ENCODE data around the gene ZC3H12D.
"Not testable (repeated sequence)": the region's sequence is repeated elsewhere in the genome, so short reads cannot be mapped to it uniquely, and the experiment has no call there.

ZC3H12D gene

DNA sequence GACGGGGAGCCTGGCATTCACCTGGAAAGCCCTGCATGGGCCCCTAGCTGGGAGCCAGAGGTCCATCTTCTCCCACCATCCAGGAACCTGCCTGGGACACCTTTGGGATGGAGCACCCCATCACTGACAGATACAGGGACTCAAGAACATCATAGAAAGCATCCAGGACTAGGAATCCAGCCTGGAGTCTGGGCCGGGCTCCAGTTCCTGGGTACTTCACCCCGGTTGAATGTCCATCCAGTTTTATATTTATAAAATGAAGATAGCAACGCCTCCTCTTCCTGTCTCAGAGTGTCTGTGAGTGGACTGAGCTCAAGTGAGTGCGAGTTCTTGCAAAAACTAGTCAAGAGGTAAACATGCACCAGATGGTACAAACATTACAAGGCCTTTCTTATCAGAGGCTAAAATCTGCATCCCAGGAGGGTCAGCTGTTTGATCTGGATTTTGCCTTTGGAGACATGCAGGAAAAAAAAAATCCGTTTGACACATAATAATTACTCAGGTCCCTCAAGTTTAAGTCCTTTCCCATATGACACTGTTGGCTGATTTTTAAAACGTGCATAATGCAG, 27.4 kb downstream of the ZC3H12D start:
- DNase-seq, result no peak

DNA sequence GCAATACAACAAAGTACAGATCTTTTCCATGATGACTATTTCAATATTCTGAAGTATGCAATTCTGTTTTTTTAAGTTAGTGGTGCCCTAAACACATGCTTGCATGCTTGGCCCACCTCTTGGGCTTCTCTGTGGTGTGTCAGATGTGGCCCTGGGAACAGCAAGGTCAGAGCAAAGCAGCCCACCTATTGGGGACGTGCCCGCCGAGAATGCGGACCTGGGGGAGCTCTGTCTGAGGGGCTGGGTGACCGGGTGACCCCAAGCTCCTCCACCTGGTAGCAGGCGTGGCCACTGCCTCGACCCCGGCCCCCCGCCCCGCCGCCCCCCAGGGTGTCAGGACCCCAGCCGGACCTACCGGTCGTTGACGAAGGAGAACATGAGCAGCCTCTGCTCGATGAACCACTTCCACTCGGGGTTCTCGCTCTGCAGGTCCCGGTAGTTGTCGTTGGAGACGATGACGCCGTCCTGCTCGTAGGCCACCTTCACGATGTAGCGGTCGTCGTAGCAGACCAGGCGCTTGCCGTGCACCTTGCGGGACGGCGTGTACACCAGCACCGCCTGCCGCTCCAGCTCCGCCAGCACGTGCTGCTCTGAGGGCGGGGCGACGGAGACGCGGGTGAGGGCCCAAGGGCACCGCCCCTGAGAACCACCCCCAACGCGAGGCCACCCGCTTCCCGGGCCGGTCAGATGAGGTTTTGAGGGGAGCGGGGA, 28.3 kb downstream of the ZC3H12D start:
- no peak for DNase-seq

DNA sequence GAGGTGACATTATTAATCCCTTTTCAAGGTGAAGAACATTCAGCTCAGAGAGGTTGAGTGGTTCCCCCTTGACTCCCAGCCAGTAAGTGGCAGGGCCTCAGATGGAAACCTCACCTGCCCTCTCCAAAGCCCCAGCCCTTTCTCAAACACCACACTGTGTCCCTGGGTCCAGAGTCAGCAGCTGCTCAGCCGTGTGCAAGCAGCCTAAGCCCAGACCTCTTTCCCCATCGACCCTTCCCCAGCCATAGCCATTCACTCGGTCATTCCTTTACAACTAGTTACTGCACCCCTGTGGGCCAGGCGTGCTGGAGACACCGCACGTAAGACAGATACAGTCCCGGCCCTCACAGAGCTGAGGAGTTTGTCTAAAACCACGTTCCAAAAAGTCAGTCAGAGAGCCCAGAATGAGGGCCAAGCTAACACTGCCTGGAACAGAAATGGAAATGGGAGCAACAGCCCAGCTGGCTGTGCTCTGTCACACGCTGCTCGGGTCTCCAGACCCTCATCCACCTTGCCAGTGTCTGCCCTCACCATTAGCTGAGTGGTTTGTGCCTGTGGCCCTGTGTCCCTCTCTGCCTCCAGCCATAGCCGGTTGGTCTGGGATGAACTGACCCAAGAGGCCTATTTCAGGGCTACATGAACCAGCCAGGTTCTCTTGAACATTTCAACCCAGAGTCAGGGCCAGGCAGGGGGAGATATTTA, 29.6 kb downstream of the ZC3H12D start:
- no peak for DNase-seq

DNA sequence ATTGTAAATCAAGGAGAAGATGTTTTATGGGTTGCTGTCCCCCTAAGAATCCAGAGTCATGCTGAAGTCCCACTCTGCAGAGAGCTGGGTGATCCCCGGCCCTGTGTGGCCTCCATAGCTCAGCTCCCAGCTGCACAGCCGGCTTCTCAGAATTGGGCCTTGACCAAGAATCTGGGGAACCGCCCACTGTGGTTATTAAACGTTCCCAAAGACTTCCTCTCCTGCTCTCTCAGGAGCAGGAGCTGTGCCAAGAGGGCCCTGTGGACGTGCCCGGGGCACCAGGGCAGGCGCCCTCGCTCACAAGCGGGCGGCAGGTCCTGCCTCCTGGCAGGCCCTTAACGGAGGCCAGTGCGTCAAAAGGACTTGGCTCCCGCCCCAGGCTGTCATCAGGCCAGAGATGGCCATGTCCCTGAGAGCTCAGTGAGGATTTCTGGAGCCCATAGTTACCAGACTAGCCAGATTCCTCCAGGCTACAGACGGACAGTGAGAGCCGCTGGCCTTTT, 30.4 kb downstream of the ZC3H12D start:
- DNase-seq, result no peak

DNA sequence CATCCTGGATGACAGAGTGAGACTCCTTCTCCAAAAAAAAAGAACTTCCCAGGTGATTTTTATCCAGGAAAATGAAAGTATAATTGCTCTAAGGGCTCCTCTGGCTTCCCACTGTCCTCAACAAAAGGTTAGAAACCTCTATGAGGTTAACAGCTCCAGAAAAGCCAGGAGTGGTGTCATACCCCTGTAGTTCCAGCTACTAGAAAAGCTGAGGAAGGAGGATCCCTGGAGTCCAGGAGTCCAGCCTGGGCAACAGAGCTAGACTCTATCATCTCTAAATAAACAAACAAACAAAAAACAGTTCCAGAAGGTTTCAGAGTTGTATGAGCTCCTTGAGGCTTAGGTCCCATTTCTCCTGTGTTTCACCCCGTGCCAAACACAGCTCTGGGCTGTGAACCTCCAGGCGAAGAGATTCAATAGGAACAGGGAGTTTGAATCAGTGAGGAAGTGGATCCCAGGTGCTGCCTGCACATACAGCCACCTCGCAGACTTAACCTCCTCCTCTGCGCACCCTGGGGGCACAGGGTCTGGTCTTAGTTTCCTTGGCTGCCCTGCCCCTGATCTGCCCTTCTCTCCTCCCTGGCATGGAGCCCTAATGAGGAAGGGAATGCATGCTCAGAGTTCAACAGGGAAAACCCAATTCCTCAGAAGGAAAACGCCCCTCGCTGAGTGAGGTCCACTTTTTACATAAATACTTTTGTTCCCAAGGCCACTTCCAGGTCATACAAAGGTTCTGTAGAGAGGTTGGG, 31.0 kb downstream of the ZC3H12D start:
- no peak for DNase-seq

DNA sequence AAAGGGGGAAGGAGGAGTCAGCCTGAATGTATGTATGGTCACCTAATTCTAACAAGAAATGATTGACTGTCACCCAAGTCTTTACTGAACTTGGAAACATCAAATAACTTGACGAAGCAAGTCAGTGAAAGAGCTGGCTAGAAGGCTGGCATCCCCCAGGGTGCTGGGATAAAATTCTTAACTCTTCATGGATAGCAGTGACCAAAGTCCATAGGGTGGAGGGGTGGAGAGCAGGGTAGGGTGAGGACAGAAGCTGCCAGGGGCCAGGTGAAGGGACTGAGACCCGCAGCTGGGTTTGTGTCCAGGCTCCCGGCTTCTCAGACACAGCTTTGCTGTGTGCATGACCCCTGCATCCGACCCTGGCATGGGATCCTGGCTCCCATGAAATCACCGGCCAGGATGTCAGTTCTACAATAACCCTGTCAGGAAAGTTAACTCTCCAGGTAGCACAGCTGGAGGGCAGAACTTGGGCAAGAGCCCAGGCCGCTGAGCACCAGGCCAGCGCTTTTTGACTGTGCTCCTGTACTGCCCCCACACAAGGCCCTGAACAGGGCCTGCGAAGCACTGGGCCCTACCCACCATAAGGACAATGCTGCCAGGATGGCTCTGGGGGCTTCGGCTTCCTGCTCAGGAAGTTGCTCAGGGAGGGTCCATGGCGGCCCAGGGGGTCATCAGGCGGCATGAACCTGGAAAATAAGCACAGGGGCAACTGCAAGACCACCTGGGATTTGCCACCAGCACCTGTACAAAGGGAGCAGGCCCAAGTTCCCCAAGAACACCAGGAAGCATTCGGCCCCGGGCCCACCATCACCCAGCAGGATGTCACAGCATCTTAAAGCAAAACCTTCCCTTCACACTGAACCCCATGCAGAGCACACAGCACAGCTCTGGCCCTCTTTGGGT, 32.5 kb downstream of the ZC3H12D start:
- no peak for DNase-seq

DNA sequence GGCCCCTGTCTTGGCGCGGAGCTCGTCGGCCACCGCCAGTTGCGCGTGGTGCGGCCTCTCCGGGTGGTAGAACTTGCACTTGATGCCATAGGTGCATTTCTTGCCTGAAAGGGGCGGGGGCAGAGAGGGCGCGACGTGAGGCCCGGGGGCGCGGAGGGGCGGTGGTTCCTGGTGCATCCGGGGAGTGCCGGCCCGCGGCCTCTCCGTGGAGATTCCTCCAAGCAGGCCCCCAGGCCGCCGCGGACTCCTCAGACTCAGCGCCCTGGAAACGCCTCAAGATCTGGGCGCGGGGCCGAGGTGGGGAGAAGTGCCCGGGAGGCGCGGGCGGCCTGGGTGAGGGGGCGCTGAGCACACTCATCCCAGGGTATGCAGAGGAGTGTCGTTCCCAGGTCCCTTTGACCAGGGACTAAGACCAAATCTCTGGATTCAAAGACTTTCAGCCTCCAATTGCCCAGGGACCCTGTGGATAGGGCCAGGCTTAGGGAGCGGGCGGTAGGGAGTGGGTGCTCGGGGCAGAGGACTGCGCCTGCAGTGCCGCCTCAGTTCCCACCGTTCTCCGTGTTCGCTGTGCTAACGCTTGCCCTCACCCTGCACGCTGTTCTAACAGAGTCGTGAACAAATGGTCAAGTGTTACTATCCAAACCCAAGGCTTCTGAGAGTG, 33.3 kb downstream of the ZC3H12D start:
- DNase-seq, result no peak

DNA sequence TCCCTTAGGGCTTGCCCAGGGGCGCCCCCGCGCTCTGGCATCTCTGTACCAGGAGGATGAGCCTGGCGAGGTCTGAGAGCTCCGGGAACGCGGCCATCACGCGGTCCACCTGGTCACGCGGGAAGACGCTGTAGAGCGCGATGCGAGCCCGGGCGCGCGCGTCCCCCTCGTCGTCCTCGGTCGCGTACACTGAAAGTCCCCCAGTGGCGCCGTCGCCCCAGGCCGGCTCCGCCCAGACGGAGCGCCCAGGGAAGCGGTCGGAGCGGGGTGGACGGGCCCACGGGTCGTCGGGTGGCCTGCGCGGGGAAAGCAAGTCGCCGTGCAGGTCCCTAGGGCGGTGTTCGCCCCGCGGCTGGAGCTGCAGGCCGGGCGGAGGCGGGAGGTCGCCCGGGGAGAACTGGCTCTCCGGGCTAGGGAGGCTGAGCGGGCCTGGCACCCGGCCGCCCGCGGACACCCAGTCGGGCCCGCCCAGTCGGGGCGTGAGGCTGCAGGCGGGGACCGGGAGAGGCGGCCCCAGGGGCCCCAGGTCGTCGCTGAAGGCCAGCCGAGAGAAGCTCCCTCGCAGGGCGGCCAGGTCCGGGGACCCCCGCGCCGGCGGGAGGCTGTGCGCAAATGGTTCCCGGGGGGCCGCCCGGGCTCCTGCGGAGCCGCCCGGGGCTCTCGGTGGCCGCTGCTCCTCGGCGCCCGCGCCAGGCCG, 34.0 kb downstream of the ZC3H12D start:
- no peak for DNase-seq

DNA sequence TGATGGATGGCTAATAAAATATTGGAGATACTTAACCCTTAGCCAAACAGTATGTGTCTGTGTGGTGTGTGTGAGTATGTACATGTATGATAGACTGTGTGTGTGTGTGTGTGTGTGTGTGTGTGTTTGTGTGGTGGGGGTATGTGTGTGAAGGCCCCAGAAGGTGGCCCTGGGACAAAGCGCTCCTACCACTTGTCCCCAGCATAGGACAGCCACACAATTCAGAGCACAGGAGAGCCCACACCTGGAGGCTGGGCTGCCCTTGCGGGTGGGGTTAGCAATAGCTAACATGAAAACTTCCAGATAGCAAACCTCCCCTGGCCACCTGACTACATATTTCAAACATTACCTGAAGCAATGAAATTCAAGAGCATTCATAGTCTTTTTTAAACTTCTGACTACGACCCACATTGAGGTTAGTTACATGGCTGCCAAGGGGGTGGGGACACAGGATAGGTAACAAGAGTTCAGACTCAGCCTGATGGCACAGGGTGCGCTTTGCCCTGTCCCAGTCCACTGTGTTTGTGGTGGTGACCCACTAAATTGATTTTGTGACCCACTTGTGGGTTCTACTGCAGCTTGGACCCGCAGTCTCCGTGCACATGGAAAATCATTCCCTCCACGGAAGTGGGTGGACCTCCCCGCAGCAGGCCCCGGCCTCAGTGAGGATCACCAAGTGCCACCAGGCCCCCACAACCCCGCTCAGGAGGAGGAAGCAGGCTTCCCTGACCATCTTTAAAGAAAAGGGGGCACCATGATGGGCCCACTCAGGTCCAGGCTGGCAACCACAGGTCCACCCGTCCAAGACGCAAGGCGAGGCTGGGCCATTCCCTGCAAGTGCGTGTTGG, 34.8 kb downstream of the ZC3H12D start:
- DNase-seq, result no peak

DNA sequence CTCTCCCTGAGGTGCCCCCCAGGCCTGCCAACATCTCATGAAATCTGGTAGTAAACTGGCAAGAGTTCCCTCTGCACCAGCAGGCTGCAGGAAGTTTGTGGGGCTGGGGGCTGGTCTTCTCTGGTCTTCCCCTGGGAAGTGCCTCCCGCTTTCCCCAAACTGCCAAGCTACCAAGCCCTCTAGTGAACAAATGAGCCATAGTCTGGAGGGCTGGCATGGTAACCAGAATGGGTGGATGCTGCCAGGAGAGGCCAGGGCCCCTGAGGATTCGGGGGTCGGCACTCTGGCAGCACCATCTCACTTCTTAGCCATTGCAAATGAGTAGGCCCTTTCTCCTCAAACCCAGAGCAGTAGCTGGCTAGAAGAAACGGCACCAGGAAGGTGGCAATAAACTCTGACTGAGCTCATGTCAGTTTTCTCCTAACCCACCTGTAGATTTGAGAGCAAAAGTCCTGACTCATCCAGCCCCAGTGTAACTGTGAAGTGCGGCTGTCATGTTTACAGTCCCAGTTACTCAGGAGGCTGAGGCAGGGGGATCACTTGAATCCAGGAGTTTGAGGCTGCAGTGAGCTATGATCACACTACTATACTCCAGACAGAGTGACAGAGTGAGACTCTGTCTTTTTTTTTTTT, 35.9 kb downstream of the ZC3H12D start:
- DNase-seq, result no peak

DNA sequence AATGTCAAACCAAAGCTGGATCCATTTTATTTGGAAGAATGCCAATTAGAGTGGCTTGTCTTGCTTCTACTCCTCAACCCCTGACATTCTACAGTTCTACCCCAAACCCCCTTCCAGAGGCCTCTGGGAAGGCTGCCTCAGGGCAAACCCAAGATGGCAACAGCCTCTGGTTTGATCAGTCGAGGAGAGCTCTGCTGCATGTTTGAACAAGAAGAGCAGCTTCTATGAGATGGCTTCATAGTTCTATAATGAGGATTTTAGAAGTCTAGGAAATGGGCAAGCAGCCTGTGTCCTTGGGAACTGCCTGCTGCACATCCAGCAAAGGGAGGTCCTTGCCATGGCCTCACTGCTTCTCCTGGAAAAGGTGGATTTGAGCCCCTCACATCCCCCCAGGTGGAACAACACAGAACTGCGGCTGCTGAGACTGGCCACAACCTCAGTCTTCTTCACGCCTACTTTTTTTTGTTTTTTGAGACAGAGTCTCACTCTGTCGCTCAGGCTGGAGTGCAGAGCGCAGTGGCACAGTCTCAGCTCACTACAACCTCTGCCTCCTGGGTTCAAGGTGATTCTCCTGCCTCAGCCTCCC, 37.9 kb downstream of the ZC3H12D start:
- DNase-seq, result no peak

DNA sequence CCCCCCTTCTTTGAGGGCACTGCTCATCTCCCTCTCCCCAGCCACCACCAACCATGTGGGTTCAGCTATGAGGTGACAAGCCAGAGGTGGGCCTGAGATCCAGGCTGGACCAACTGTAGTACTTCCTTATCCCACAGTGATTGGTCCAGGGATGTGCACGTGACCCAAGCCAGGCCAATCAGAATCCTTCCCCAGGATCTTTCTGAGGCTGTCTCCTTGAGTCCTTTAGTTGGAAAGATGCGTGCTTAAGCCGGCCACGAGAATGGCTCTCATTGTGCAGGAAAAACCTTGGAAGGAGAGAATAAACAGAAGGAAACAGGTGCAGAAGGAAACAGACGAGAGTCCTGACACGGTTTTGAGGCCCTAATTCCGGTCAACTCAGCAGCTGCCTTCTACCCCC, 39.2 kb downstream of the ZC3H12D start:
- DNase-seq, result no peak

DNA sequence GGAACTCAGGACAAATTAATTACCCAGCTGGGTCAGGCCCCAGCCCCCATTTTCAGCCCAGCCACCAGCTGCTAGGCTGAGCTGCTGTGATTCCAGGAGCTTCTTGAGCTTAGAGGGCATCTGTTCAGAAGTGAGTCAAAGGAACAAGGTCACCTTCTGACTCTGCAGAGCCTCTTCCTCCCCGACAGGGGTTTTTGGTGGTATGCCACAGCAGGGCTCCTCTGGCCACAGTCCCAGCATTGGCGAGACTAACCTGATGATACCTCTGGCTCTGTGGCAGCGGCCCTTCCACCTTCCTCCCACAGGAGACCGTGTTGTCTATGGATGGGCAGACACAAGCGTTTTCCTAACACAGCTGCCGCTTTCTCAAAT, 39.7 kb downstream of the ZC3H12D start:
- DNase-seq, result no peak

DNA sequence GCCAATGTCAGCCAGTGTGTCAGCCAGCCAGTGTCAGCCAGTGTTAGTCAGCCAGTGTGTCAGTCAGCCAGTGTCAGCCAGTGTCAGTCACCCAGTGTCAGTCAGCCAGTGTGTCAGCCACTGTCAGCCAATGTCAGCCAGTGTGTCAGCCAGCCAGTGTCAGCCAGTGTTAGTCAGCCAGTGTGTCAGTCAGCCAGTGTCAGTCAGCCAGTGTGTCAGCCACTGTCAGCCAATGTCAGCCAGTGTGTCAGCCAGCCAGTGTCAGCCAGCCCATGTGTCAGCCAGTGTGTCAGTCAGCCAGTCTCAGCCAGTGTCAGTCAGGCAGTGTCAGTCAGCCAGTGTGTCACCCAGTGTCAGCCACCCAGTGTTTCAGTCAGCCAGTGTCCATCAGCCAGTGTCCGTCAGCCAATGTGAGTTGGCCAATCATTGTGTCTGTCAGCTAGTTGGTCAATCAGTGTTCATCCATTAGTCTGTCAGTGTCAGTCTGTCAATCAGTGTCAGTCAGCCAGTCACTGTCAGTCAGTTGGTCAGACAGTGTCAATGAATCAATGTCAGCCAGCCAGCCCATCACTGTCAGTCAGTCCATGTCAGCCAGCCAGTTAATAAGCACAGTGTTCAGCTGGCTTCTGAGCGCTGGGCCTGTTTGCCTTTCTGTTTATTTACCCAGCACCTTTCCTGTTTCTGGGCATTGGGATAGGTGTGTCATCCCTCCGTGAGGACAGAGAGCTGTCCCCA, 40.3 kb downstream of the ZC3H12D start:
- not testable (repeated sequence) for DNase-seq

DNA sequence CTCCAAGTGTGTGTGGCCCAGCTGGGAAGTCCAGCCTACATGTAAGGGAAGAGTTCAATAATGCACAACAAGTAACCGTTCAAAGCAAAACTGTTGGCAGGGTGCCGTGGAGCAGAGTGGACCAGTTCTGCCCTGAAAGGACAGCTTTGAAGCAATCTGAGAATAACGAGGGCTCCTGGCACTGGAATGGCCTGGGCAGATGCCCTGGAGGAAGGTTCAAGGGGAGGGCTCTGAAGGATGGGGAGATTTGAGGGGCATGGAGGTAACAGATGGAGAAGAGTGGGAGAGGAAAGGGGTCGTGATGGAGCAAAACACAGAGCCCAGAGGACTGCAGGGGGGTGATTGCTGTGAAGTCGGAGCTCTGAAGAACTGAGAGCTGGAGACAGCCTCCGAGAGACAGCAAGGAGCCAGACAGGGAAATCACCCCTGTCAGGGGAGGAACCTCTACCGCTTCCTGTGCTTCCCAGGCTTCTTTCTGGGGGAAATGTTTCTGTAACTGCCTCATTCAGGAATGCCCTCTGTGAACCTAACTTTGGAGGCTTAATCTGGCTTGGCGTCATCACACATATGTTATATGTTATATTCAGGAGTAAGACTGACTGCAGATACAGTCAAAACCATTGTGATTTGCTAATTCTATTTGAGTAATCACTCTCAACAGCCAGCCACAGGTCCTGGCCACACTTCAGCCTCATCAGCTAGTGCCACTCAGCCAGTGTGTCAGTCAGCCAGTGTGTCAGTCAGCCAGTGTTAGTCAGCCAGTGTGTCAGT, 41.2 kb downstream of the ZC3H12D start:
- no peak for DNase-seq

DNA sequence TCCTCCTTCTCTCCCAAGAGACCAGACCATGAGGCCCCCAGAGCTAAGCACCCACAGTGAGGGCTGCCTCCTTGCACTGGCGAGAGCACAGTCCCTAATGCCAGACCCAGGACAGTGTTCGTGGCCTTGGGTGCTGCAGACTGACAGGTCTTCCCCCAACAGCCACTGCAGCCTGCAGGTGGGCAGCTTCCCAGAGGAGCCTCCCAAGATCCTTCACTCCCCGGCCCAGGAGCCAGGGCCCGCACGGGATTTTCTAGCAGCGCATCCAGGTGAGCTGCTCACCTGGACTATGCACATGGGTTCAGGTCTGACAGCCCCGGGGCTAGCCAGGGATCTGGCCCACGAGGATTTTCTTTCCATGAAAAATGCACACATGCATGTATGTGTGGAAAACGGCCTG, 43.1 kb downstream of the ZC3H12D start:
- DNase-seq, result no peak

DNA sequence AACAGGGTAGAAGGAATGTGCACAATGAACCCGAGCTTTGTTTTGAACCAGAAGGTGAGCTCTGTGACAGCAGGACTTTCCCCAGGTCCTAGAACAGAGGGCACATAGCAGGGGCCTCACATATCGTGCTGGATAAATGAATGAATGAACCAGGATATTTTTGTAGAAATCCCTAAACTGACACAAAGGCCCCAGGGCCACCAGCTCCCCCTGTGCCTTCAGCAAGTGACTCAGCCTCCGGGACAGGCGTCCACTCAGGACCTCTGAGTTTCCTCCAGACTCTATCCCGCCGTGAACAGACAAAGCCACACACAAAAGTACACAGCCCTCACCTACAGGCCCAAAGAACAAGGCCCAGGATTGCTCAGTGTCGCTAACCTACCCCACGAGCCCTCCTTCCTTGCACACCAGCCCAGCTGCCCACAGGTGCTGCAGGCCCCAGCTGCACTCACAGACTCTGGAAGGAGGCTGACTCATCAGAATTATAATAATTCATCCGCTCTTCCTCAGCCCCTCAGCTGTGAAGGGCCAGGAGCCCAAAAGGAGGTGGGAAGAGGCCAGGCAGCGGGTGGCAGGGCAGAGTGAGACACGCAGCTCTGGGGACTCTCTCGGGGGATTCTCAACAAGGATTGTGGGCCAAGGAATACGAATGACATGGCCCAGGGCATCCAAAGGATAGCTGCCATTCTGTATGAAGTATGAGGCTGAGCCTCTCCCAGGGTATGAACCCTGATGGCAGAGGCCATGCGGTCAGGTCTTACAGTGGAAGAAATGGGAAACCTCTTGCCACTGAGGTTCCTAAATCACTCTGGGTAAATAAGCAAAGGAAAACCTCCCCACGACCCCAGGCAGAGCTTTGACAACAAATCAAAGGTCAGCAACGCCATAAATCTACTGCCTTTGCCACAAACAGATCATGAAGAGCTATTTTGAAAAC, 43.8 kb downstream of the ZC3H12D start:
- no peak for DNase-seq

All from CD4-positive, alpha-beta T cell treated with Interleukin-12 subunit alpha and Interleukin-12 subunit beta, for 1 hour (primary cell).